ENCODE results near the gene MCC. TPM values are rescaled to one million over a fixed set of nuclear protein-coding genes. Genes with fewer than 3 reads are reported as not detected.

MCC gene
- total RNA-seq, 1 donor from 2014 or later = 47.7 TPM

DNA sequence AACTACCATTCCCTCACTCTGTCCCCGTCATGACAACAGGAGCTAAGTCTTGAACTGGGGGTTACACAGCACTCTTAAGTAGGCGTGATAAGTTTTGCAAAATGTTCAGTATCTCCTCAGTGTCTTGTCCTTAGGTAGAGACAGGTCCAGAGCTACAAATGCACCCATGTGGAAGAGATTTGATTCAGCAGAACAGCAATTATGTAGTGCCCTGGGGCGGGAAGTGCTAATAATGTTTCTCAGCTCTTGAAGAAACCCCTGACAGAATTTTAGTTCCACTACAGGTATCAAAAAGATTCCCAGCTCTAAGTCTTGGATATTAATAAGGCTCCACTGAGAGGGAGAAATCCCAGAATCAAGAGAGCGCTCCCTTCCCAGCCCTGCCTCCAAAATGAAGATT, 462.0 kb downstream of the MCC start:
- no peak for DNase-seq

DNA sequence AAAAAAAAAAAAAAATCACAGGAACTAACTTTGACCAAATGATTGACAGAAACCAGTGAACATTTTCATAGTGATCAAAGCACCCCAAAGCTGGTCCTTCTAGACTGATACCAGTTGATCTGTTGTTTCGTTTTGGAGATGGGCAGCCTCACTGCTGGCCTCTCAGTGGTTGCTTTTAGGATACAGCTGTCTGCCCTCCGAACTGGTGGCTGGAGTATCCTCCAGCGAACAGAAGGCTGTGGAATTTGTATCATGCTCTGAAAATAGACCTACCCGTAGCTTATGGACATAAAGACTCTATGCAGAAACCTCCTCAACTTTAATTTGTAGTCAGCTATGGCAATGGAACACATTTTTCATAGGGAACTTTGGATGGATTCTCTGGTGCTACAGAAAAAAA, 462.7 kb downstream of the MCC start:
- no peak for DNase-seq

DNA sequence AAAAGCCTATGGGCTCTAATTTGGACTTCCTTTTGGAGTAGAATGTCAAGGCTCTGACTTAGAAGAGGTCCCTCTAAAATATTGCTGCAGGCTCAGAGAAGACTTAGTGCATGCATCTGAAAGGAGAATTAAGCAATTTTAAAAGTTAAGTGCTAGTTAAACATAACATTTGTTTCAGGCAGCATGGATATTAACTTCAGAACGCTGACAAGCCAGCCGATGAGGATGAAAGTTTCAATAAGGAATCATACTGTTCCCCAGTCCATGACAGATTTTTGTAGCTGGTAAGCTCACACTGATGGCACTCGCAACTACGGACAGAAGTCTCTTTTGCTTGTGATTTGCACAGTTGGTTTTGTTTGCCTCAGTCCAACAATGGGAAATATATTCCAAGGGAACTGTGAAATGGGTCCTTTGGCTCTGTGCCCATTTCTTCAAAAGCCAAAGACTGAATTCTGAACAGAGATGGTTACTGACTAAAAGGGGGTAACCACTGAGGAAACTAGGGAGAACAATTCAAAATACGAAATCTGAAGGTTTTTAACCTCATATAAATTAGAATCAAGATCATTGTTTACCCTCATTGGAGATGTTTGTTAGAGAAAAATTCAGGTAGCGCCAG, 464.1 kb downstream of the MCC start:
- no peak for DNase-seq

DNA sequence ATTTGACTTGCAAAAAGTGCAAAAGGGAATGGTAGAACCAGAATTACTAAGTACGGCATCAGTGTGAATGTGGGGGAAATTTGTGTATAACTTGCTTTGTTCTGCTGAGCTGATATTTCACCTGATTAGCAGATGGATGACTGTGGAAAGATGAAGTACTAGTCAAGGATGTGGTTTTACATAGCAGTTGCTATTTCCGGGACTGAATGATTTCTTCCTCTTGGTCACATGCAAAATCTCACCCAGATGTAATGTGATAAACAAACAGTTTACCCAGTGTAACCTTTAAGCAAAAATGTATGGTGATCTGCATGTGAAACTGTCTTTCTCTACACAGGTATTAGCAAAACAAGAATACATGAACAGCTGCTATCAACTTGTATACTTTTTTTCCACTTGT, 465.6 kb downstream of the MCC start:
- no peak for DNase-seq

DNA sequence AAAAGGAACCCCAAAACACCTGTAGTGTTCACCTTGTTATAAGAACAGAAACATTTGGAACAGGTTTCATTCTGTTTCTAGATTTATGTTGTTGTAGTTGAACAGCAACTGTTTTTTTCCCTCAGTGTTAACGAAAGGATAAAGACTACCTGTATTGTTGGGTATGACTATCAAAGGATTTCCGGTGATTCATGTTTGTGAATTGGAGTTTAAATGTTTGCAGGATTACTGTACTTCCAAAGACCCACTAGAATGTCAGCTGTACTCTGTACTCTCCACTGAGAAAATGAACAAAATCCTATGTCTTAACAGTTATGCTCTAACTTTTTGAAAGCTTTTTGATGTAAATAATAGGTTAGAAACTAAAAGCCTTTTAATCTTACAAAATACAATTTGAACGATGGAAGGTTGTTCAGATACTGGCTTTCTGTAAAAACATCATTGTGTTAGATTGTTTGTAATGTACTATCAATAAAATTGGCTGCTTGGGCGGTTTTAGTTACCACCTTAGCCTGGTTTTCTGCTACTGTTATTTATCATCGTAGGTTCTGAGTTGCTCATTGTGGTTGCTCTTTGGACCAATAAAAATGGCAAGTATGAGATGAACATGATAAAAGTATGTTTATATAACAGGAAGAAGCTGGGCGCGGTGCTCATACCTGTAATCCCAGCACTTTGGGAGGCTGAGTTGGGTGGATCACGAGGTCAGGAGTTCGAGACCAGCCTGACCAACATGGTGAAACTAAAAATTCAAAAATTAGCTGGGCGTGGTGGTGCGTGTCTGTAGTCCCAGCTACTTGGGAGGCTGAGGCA, 467.6 kb downstream of the MCC start:
- DNase-seq = no peak

DNA sequence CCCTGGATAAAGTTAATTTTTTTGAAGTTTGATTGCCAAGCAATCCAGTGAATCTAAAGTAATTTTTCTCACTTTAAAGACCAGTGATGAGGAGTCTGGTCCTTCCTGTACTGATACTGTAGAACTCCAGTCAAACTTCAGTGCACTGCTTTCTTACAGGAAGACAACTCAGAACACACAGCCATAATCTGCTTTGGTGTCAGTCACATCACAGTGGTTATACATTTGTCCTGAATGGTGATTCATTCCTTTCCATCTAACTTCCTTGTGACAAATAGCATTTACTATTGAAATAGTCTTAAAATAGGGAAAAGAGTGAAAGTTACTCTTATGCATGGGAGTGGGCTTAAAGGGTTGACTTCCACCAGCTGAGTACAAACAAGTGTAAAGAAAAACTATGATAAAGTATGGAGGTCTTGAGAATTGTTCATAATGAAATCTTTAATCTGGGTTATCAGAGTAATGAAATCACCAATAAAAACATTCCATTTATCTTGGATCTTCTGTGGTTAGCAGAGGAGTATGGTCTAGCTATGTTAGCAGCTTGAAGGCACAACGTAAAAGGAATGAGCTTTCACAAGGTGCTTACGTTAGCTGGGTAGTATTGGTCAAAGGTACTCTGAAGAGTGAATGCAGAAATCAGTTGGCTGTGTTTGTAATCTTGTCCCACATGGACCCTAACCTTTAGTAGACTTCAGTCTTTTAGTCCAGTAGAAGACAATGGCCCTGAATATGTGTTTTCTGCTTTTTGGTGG, 470.2 kb downstream of the MCC start:
- no peak for DNase-seq

DNA sequence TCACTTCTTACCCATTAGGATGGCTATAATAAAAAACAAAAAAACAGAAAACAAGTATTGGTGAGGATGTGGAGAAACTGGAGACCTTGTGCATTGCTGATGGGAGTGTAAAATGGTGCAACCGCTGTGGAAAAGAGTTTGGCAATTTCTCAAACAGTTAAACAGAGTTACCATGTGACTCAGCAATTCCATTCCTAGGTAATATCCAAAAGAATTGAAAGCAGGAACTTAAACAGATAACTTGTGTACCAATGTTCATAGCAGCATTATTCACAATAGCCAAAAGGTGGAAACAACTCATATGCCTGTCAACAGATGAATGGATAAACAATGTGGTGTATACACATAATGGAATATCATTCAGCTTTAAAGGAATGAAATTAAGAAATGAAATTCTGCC, 482.8 kb downstream of the MCC start:
- DNase-seq = no peak

DNA sequence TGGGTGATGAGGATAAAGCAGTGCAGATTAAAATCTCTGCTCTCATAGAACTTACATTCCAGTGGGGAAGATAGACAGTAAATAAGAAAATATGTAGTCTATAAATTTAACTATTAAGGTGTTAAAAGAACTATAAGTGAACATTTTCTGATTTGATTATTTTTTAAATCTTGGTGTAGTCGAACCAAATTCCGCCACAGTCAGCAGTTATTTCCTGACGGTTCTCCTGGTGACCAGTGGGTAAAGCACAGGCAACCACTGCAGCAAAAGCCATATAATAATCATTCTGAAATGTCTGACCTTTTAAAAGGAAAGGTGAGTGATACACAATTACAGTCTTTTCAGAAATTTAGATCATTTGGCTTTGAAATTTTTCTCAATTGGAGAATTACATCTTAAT, 484.5 kb downstream of the MCC start:
- no peak for DNase-seq

DNA sequence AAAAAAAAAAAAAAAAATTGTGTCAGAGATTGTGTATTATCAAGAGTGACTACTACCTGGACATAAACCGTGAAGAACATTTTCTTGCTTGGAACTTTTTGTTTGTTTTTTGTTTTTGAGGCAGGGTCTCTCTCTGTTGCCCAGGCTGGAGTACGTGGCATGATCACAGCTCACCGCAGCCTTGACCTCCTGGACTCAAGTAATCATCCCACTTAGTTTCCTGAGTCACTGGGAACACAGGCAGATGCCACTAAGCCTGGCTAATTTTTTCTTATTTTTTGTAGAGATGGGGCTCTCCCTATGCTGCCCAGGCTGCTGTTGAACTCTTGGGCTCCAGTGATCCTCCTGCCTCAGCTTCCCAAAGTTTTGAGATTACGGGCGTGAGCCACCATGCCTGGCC, 485.8 kb downstream of the MCC start:
- DNase-seq = no peak

DNA sequence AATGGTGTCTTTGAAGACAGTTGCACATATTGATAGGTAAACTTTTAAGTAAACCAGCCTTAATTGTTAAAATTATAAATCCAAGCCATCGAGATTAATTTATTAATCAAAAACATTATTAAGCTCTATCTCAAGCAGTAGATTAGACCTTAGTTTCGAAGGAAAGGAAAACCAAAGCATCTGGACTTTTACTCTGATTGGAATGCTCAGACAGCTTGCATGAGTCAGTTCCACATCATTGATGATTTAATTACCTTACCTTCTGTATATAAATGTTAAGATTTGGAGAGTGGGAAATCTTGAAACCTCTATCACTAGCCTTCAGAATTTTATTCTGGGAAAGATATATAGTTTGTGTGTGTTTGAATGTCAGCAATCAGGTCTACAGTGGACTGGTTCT, 487.8 kb downstream of the MCC start:
- no peak for DNase-seq

DNA sequence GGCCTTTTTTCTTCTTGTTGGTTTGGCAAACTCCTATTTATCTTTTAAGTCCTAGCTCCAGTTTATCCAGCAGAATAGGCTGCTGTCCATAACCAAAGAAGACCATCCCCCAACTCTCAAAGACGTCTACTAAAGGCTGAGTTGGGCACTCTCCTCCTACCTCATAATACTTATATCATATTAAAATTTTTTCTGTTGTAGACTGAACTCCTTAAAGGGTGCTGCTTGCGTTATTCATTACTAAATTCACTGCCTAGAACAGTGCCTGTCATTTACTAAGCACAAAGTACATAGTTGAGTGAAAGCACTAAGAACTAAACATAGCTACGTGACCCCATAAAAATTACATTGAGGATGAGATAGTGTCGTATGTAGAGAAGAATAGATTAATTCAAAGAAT, 490.0 kb downstream of the MCC start:
- no peak for DNase-seq

DNA sequence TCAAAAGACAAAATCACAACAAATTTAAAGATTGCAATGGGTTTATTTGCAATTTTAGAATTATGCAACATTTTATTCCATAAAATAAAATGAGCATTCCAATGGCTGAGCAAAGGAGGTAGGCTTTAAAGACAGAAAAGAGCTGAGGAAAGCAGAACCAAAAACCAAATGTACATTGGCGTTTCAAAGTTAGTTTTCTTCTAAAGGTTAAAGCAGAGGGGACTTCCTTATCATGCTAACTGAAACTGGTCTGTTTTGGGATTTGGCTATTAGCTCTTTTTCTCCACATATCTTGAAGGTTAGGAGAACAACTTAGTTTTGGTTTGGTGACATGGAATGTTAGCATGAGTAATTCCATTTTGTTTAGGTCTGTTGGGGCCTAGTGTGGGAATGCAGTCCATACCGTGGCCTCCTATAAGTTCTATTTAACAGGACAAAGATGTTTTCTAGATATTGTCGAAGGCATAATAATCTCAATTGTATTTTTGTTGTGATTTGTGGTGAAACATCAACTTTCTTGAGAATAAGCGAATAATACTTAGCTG, 491.4 kb downstream of the MCC start:
- DNase-seq = no peak

DNA sequence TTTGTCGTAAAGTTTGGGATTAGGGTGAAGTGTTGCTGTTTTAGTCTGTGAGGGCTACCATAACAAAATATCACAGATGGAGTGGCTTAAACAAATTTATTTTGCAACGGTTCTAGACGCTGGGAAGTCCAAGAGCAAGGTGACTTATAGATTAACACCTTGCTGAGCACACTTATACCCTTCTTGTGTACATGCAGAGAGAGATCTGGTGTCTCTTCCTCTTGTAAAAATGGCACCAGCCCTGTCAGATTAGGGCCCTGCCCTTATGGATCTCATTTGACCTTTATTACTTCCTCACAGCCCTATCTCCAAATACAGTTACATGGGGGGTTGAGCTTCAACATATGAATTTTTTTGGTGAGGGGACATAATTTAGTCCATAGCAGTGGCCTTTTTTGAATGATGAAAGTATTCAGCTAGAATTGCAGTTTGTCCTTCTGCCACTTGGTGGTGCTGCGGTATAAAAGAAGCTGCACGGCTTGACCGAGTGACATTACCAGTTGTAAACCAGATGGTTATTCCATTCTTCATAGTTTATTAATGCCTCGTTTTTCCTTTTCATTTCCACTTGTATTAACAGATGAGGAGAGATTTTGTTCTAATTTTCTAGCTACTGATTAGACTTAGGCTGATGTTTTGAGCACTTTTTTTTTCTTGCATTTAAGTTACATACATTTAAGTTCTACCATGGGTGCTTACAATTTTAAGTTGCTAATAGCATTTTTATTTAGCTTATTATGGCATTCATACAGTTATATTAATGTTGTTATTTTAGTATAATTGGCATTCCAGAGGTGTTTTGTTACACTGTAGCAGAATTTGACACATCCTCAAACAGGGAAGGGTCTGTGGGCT, 492.3 kb downstream of the MCC start:
- DNase-seq = peak; percentile 81

DNA sequence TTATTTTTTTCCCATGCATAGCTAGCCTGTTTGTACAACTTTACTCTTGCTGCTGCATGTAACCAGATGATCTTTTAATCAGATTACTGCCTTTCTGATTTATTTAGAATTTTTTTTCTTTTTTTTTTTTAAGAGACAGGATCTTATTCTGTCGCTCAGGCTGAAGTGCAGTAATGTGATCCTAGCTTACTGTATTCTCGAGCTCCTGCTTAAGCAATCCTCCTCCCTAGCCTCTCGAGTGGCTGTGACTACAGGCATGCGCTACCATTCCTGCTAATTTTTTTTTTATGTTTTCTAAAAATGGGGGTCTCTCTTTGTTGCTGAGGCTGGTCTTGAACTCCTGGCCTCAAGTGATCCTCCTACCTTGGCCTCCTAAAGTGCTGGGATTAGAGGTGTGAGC, 502.0 kb downstream of the MCC start:
- no peak for DNase-seq

DNA sequence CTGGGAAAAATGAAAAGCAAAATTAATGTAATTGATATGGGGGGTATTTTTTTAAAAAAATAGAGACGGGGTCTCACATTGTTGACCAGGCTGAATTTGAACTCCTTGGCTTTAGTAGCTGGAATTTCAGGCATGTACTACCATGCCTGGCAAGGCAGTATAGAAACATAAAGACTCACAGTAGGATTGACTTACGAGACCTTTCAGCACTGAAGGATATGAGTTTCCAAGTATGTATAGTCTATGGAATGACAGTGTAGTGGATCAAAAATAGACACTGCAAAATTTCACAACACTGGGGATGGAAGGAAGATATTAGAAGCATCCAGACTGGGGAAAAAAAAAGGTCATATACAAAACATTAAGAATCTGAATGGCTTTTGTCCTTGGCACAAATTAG, 504.9 kb downstream of the MCC start:
- peak; percentile 32 for DNase-seq

DNA sequence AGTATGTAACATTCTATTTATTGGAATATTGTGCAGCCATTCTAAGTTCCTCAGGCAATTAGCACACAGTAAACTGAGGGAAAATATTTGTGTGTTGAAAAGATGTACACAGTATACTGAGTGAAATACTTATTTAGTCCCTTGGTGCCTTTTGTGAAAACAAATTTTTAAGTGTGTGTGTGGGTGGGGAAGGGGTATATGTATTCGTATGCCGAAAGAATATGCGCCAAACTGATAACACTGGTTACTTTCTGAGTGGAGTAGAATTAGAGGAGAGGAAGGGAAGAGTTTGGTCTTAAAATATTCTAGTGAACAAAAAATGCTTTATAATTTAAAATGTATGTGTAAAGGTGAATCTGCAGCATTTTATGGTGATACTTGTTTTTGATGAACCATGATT, 508.5 kb downstream of the MCC start:
- DNase-seq = no peak

DNA sequence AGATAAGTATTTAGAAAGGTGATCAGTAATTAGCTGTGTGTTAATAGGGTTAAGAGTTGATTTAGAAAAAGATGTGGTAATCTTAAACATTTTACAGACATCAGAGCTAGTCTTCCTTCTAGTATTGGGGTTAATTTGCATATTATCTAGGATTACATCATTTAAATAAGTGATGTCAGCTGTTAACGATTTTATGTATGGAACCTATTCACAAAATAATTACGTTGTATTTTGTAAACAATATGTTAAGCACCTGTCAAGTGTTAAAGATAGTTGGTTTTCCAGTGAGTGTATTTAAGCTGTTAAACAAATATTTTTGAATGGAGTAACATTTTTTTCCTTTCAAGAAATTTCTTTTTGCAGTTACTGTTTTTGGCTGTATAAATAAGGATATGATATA, 509.4 kb downstream of the MCC start:
- DNase-seq = no peak

DNA sequence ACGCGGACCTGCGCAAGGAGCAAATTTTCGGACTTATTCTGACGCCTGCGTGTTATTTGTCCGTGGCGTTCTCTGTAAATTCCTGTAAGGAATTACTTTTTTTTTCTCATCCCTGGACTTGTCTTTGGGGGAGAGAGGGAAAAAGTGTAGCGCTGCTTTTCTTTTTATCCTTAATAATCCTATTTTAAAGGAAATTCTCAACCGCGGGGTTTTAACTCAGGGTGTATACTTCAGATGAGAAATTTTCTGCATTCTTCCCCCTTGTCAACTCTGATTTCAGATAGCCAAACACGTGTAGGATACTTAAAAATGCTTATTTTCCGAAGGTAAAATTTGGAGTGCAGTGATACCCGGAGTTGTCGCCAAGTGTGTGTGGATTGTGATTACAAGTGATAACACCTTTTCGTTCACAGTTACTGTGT, 510.8 kb downstream of the MCC start:
- peak; percentile 43 for DNase-seq

DNA sequence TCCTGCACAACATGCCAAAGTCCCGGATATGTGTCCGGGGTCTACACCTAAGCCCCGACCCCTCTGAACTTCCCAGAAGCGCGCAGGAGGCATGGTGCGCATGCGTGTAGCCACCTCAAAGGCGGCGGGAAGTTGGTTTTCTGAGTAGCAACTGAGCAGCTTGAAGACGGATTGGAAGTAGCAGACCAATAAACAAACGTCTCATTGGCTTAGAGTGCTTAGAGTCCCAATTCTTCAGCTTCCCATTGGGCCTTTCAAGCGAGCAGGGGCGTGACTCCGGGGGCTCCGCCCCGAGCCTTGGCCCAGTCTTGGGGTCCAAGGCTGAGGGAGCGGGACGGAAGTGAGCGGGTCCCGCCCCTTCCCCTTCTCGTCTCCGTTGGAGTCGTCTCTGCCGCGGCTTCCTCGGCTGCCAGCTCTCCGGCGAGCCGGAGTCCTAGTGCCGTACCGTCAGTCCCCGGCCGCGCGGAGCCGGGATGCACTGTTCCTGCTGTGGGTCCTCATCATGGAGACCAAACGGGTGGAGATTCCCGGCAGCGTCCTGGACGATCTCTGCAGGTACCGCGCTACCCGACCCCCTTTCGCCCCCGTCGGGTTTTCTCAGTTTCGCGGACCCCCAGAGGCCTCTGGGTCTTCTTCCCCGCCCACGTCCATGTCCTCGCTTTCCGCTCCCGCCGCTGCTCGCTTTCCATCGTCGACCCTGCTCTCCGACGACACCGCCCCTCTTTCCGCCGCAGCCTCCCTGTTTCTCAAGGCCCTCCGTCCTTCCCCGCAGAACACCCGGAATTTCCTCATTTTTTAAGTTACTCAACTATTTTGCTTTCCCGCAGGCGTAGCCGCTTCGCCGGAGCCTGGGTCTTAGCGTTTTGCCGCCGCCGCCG, 511.6 kb downstream of the MCC start, which contains the start of gene DCP2:
Gene DCP2, plus strand, starts transcription at position 367 of the 878 bp plus-strand sequence. Its CDS starts 136 bp downstream, at position 503.
- DNase-seq = peak; percentile 99

DNA sequence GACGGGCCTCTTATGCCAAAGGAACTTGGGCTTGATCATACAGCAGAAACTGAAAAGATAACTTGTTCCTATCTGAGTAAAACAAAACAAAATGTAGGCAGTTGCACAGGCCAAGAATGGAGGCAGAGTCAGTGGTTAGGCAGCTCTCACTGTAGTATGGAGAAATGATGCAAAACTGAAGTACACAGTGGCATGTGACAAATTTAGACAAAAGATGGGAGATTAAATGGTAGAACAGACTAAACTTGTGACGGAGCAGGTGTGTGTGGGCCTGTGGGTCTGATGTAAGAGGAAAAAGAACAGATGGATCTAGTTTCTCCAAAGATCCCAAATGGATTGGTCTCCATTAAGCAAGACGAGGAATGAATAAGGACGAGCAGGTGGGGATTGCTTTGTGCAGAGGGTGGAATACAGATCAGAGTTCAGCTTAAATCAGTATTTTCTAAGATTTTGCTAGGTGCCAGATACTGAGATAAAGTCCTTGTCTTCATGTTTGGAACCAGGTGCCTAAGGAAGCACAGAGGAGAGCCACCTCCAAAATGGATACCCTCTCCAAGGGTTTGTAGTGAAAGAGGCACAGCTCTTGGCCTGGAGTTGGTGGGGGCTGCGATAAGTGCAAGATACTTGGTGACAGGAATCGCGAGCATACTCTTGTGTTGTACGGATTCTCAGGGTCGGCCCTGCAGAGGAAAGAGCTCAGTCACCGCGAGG, 512.4 kb downstream of the MCC start:
- DNase-seq = no peak
